ENCODE results near the gene THG1L. TPM values are rescaled to one million over a fixed set of nuclear protein-coding genes. Genes with fewer than 3 reads are reported as not detected.

Gene THG1L
- total and polyA plus RNA-seq, 2 of the 4 experiments (the other 2 are of a cell fraction): 15.2 to 20.4 TPM

- no peak for TF ChIP-seq ELK1 (IDR thresholded peaks at IDR 0.05; ENCODE audit: borderline replicate concordance, low read depth, low read length)
- TF ChIP-seq FOS (IDR thresholded peaks at IDR 0.05; ENCODE audit: low read depth, low read length): 0 out of 2 replicates have a peak, but pooled peaks have one; percentile 7
- 0 out of 2 replicates have a peak, but pooled peaks have one; percentile 48 for TF ChIP-seq POLR2A (IDR thresholded peaks at IDR 0.05; ENCODE audit: low read depth, low read length)
- TF ChIP-seq CEBPB (IDR thresholded peaks at IDR 0.05; ENCODE audit: low read depth, low read length): 0 out of 2 replicates have a peak, but pooled peaks have one; percentile 3
Measured at GRCh38 chr5:157743163-157744050, 12.2 kb downstream of the THG1L start, which contains the start of gene LSM11 (continued).

Measured in IMR-90 (cell line).